Neural progenitor cell (in vitro differentiated cells): ENCODE measurements around the gene MAIP1. TPM values are rescaled to one million over a fixed set of nuclear protein-coding genes. Genes with fewer than 3 reads are reported as not detected.
A peak's percentile ranks its signal among the peaks of the same experiment; 100 is the strongest.

Experiments used
- DNase-seq: peaks from one replicate; pipeline ENCODE4 v3.0.0-alpha.2; 2016; ENCODE audit warnings: low spot score
- H2AFZ ChIP-seq: fragments of 200-600 bp; sonication (generic); replicated peaks from 2 replicates; pipeline ENCODE4 v1.6.1; 2016; ENCODE audit warnings: antibody characterized with exemption
- H3F3A ChIP-seq: fragments of 200-600 bp; sonication (generic); 2 replicates; pipeline ENCODE4 v1.6.1; 2016; ENCODE audit warnings: antibody characterized with exemption, low read depth
- H3K27ac ChIP-seq: fragments of 200-600 bp; sonication (generic); 2 replicates; pipeline ENCODE4 v1.5.1; 2016; ENCODE audit warnings: mild to moderate bottlenecking
- H3K27me3 ChIP-seq: fragments of 200-600 bp; sonication (generic); 2 replicates; pipeline ENCODE4 v1.6.1; 2016; ENCODE audit warnings: mild to moderate bottlenecking, moderate library complexity
- H3K36me3 ChIP-seq: fragments of 200-600 bp; sonication (generic); 2 replicates; pipeline ENCODE4 v1.5.1; 2016
- H3K4me1 ChIP-seq: fragments of 200-600 bp; sonication (generic); 2 replicates; pipeline ENCODE4 v1.6.1; 2016; ENCODE audit warnings: mixed run types
- H3K4me2 ChIP-seq: fragments of 200-600 bp; sonication (generic); 2 replicates; pipeline ENCODE4 v1.6.1; 2016
- H3K4me3 ChIP-seq: fragments of 200-600 bp; sonication (generic); 2 replicates; pipeline ENCODE4 v1.5.1; 2016
- H3K79me2 ChIP-seq: fragments of 200-600 bp; sonication (generic); 2 replicates; pipeline ENCODE4 v1.6.1; 2016; ENCODE audit warnings: low read depth
- H3K9ac ChIP-seq: fragments of 200-600 bp; sonication (generic); 2 replicates; pipeline ENCODE4 v1.6.1; 2016
- H3K9me3 ChIP-seq: fragments of 200-600 bp; sonication (generic); 2 replicates; pipeline ENCODE4 v1.5.1; 2016; ENCODE audit warnings: low read depth
- H4K20me1 ChIP-seq: fragments of 200-600 bp; sonication (generic); 2 replicates; pipeline ENCODE4 v1.6.1; 2016; ENCODE audit warnings: low read depth
- H3K27ac Mint-ChIP-seq: 3 replicates; pipeline ENCODE4 v1.8.0; 2021; ENCODE audit warnings: mixed read lengths
- H3K27me3 Mint-ChIP-seq: 2 replicates; pipeline ENCODE4 v1.8.0; 2022; ENCODE audit warnings: low read depth, mild to moderate bottlenecking, inconsistent platforms, moderate library complexity, mixed read lengths; ENCODE audit not compliant: insufficient read depth
- H3K36me3 Mint-ChIP-seq: 3 replicates; pipeline ENCODE4 v1.8.0; 2021; ENCODE audit warnings: mixed read lengths
- H3K4me1 Mint-ChIP-seq: 3 replicates; pipeline ENCODE4 v1.8.0; 2021; ENCODE audit warnings: mixed read lengths
- H3K4me3 Mint-ChIP-seq: 3 replicates; pipeline ENCODE4 v1.8.0; 2021; ENCODE audit warnings: mild to moderate bottlenecking, moderate library complexity, mixed read lengths
- H3K9me3 Mint-ChIP-seq: 3 replicates; pipeline ENCODE4 v1.8.0; 2020; ENCODE audit warnings: mixed read lengths
- EZH2 ChIP-seq: fragments of 200-600 bp; sonication (generic); IDR thresholded peaks from 2 replicates; pipeline ENCODE4 v1.6.1; 2017; ENCODE audit warnings: antibody characterized with exemption, mild to moderate bottlenecking, moderate library complexity
- EZH2phosphoT487 ChIP-seq: fragments of 200-600 bp; sonication (generic); IDR thresholded peaks from 2 replicates; pipeline ENCODE4 v1.6.1; 2017; ENCODE audit warnings: antibody characterized with exemption
- total RNA-seq: library from RNA; depleted of rRNA; stranded (reverse); fragments of >200 nt; gene quantifications from 2 replicates; pipeline ENCODE4 v1.2.3, GENCODE V29; 2015; ENCODE audit warnings: low replicate concordance
- TF ChIP-seq, protein P1 (sequence below): fragments of 200-600 bp; sonication (generic); IDR thresholded peaks from 2 replicates; pipeline ENCODE4 v1.5.1; 2017; ENCODE audit warnings: antibody characterized with exemption, mild to moderate bottlenecking

The MAIP1 gene
- total RNA-seq, result 14.0 and 27.9 TPM in 2 replicates

DNA sequence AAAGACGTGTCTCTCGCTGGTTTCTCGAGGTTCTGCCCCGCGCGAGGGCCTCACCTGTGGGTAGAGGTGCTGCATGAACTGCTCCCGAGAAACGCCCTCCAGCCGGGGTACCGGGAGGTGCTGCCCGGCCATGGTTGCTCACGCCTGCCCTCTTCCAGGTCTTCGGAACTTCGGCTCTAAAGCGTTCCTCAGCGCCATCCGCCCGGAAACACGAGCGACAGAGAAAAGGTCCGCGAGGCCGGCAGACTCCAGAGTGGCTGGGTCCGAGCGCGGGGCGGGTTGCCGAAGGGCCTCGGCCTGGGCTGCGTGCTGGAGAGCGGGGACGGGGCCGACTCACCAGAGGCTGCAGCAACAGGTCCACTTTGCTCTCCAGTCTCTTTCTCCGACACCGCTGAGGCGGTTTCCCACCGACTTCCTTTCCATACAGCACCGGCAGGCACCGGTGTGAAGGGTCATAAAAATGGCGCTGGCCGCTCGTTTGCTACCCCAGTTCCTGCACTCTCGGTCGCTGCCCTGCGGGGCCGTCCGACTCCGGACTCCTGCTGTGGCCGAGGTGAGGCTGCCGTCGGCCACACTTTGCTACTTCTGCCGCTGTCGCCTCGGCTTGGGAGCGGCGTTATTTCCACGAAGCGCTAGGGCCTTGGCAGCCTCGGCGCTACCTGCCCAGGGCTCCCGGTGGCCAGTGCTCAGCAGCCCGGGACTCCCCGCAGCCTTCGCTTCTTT lies at the start of gene MAIP1, which contains the start of gene TYW5:
Gene MAIP1 (plus strand): TSS at position 244 of the 723 bp plus-strand sequence. CDS start 217 bp downstream, at position 461.
Gene TYW5 (minus strand): TSS at position 153 of the 723 bp plus-strand sequence. CDS start 21 bp downstream, at position 132.
- Histone ChIP-seq H4K20me1 (peaks cover 4% of the 10 kb centered on the region), H3K4me1 (peaks cover 9% of the 10 kb centered on the region), H3K27ac (peak within 1 kb of the TSS; percentile 98), H3K79me2 (peaks cover 87% of the 10 kb centered on the region), H2AFZ (peak within 1 kb of the TSS; percentile 98), H3K4me3 (peak within 1 kb of the TSS; percentile 74), H3K27me3 (no peaks in the 10 kb centered on the region), H3K9me3 (no peaks in the 10 kb centered on the region), H3F3A (peaks cover 20% of the 10 kb centered on the region), H3K9ac (peak within 1 kb of the TSS; percentile 92), H3K4me2 (peak within 1 kb of the TSS; percentile 78), H3K36me3 (peaks cover 16% of the 10 kb centered on the region)
- Mint-ChIP-seq H3K4me1 (peaks cover 31% of the 10 kb centered on the region), H3K4me3 (peak within 1 kb of the TSS; percentile 98), H3K27me3 (no peaks in the 10 kb centered on the region), H3K9me3 (no peaks in the 10 kb centered on the region), H3K36me3 (peaks cover 4% of the 10 kb centered on the region), H3K27ac (peak within 1 kb of the TSS; percentile 96)
- TF ChIP-seq EZH2, result no peak
- TF ChIP-seq, protein P1, sequence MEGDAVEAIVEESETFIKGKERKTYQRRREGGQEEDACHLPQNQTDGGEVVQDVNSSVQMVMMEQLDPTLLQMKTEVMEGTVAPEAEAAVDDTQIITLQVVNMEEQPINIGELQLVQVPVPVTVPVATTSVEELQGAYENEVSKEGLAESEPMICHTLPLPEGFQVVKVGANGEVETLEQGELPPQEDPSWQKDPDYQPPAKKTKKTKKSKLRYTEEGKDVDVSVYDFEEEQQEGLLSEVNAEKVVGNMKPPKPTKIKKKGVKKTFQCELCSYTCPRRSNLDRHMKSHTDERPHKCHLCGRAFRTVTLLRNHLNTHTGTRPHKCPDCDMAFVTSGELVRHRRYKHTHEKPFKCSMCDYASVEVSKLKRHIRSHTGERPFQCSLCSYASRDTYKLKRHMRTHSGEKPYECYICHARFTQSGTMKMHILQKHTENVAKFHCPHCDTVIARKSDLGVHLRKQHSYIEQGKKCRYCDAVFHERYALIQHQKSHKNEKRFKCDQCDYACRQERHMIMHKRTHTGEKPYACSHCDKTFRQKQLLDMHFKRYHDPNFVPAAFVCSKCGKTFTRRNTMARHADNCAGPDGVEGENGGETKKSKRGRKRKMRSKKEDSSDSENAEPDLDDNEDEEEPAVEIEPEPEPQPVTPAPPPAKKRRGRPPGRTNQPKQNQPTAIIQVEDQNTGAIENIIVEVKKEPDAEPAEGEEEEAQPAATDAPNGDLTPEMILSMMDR, result peak; percentile 26
- DNase-seq, result peak; percentile 86

DNA sequence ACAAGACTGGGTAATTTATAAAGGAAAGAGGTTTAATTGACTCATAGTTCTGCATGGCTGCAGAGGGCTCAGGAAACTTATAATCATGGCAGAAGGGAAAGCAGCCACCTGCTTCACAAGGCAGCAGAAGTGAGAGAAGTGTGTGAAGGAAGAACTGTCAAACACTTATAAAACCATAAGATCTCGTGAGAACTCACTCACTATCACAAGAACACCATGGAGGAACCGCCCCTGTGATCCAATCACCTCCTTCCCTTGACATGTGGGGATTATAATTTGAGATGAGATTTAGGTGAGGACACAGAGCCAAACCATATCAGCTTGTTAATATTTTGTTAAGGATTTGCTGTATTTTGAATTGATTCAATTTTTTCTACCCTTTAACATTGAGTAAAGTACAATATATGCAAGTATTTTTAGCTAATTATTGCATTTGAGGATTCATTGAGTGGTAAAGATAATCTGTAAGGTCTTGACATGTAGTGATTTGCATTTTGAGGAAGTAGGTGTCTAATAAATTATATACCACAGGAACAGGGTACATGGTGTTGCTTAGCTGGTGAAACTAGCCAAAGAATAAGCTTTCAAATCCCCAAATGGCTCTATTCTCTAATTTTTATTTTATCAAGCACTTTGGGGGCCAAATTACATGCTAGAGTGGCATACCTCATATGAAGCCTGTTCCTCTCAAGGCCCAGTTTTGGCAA lies 48.2 kb upstream of the MAIP1 start:
- Histone ChIP-seq H3K9me3 (no peaks in the 10 kb centered on the region), H3K4me3 (no peak overlapping the region), H3K27ac (no peak overlapping the region), H4K20me1 (peaks cover 2% of the 10 kb centered on the region), H3F3A (peaks cover 16% of the 10 kb centered on the region), H3K27me3 (no peaks in the 10 kb centered on the region), H3K36me3 (no peaks in the 10 kb centered on the region), H3K9ac (no peak overlapping the region), H3K79me2 (peaks cover 10% of the 10 kb centered on the region), H2AFZ (no peak overlapping the region), H3K4me1 (peaks cover 9% of the 10 kb centered on the region), H3K4me2 (no peak overlapping the region)
- Mint-ChIP-seq H3K27me3 (peaks cover 6% of the 10 kb centered on the region), H3K36me3 (no peaks in the 10 kb centered on the region), H3K4me3 (no peak overlapping the region), H3K4me1 (peaks cover 9% of the 10 kb centered on the region), H3K9me3 (no peaks in the 10 kb centered on the region), H3K27ac (no peak overlapping the region)
- DNase-seq, result no peak
- TF ChIP-seq EZH2phosphoT487 (no peak), EZH2 (no peak)
- TF ChIP-seq, protein P1, result no peak

- Histone ChIP-seq H3K36me3 (peaks cover 17% of the 10 kb centered on the region), H3K4me2 (peak overlapping the region; percentile 78), H3K4me1 (peaks cover 21% of the 10 kb centered on the region), H3K9ac (peak overlapping the region; percentile 38), H3K27ac (peak overlapping the region; percentile 84), H3K4me3 (peak overlapping the region; percentile 78), H3K79me2 (peaks cover 43% of the 10 kb centered on the region), H3K9me3 (no peaks in the 10 kb centered on the region), H2AFZ (peak overlapping the region; percentile 91), H3F3A (peaks cover 18% of the 10 kb centered on the region), H3K27me3 (no peaks in the 10 kb centered on the region), H4K20me1 (peaks cover 20% of the 10 kb centered on the region)
- H3K9me3 Mint-ChIP-seq, result peaks cover 4% of the 10 kb centered on the region
- DNase-seq, result no peak
- H3K36me3 Mint-ChIP-seq, result peaks cover 16% of the 10 kb centered on the region
- peak overlapping the region; percentile 91 for H3K27ac Mint-ChIP-seq
- H3K4me3 Mint-ChIP-seq, result peak overlapping the region; percentile 98
- TF ChIP-seq, protein P1, result no peak
- no peak for TF ChIP-seq EZH2
- no peak for TF ChIP-seq EZH2phosphoT487
- peaks cover 4% of the 10 kb centered on the region for H3K27me3 Mint-ChIP-seq
- H3K4me1 Mint-ChIP-seq, result peaks cover 24% of the 10 kb centered on the region
Observed at GRCh38 chr2:199910338-199911051, 44.9 kb upstream of the MAIP1 start.
